Measurements from ENCODE around the gene FADS6. TPM values are rescaled to one million over a fixed set of nuclear protein-coding genes. Genes with fewer than 3 reads are reported as not detected.
A peak's percentile ranks its signal among the peaks of the same experiment; 100 is the strongest.

FADS6 gene
- total RNA-seq, 1 experiment from 2014 or later: not detected

DNA sequence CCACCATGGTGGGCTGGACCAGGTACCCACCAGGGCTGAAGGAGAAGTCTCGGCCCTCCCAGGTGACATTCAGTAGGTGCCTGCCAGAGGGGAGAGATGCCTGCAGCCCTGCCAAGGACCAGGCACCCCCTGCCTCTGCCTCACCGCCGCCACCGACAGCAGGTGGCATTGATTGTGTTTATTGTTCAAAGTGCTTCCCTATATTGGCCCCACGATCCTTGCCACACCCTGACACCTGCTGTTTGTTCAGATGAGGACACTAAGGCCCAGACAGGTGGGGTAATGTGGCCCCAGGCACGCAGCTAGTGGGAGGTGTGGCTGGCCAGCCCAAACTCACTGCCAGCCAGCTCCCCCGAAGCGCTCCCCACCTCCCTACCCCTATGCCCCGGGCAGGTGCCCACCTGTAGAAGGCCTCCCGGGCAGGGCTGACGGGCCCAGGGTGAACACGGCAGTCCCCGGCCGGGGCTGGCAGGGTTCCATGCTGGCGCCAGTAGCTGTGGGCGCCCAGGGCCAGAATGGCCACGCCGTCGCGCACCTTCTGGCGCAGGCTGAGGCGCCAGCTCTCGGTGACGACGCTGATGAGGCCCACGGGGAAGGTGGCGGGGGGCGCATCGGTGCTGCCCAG, 41.7 kb downstream of the FADS6 start:
- Histone ChIP-seq H3K4me1 (ENCODE audit: control insufficient read depth, insufficient read depth, low read length) (no peaks in the 10 kb centered on the region), H3K27ac (ENCODE audit: low read length) (no peak overlapping the region), H3K36me3 (ENCODE audit: control insufficient read depth, insufficient read depth, low read length) (no peaks in the 10 kb centered on the region), H3K27me3 (ENCODE audit: control insufficient read depth, insufficient read depth, low read length) (peaks cover 6% of the 10 kb centered on the region; the same call in 1 of the 2 replicates), H3K9me3 (ENCODE audit: control insufficient read depth, insufficient read depth, low read depth, low read length) (no peaks in the 10 kb centered on the region), H3K4me3 (ENCODE audit: low read depth in 2 of 2, low read length in 2 of 2) (no peak overlapping the region)
- intact Hi-C loops (cut with micrococcal nuclease; ENCODE audit: unreplicated experiment): no loop called here
- ATAC-seq (no peak), DNase-seq (ENCODE audit: low read depth, low spot score) (no peak)
- TF ChIP-seq, protein P1, sequence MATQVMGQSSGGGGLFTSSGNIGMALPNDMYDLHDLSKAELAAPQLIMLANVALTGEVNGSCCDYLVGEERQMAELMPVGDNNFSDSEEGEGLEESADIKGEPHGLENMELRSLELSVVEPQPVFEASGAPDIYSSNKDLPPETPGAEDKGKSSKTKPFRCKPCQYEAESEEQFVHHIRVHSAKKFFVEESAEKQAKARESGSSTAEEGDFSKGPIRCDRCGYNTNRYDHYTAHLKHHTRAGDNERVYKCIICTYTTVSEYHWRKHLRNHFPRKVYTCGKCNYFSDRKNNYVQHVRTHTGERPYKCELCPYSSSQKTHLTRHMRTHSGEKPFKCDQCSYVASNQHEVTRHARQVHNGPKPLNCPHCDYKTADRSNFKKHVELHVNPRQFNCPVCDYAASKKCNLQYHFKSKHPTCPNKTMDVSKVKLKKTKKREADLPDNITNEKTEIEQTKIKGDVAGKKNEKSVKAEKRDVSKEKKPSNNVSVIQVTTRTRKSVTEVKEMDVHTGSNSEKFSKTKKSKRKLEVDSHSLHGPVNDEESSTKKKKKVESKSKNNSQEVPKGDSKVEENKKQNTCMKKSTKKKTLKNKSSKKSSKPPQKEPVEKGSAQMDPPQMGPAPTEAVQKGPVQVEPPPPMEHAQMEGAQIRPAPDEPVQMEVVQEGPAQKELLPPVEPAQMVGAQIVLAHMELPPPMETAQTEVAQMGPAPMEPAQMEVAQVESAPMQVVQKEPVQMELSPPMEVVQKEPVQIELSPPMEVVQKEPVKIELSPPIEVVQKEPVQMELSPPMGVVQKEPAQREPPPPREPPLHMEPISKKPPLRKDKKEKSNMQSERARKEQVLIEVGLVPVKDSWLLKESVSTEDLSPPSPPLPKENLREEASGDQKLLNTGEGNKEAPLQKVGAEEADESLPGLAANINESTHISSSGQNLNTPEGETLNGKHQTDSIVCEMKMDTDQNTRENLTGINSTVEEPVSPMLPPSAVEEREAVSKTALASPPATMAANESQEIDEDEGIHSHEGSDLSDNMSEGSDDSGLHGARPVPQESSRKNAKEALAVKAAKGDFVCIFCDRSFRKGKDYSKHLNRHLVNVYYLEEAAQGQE (IDR thresholded peaks at IDR 0.05; ENCODE audit: insufficient read depth in 1 of 2, low read depth in 2 of 2, low read length in 1 of 2): no peak
- TF ChIP-seq POLR2AphosphoS5 (IDR thresholded peaks at IDR 0.05; ENCODE audit: low read depth, low read length) (no peak), SIN3A (IDR thresholded peaks at IDR 0.05; ENCODE audit: borderline replicate concordance, insufficient read depth, low read depth, low read length) (no peak), TCF7L2 (IDR thresholded peaks at IDR 0.05; ENCODE audit: low read depth, low read length) (no peak)
- TF ChIP-seq, protein P2, sequence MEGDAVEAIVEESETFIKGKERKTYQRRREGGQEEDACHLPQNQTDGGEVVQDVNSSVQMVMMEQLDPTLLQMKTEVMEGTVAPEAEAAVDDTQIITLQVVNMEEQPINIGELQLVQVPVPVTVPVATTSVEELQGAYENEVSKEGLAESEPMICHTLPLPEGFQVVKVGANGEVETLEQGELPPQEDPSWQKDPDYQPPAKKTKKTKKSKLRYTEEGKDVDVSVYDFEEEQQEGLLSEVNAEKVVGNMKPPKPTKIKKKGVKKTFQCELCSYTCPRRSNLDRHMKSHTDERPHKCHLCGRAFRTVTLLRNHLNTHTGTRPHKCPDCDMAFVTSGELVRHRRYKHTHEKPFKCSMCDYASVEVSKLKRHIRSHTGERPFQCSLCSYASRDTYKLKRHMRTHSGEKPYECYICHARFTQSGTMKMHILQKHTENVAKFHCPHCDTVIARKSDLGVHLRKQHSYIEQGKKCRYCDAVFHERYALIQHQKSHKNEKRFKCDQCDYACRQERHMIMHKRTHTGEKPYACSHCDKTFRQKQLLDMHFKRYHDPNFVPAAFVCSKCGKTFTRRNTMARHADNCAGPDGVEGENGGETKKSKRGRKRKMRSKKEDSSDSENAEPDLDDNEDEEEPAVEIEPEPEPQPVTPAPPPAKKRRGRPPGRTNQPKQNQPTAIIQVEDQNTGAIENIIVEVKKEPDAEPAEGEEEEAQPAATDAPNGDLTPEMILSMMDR (IDR thresholded peaks at IDR 0.05): no peak
- CTCF ChIA-PET: interaction anchor here (0.6 to 1.3 kb wide), 2 partner anchors 11 to 112 kb away, joined by 4 read pairs; no protein-coding TSS in a partner anchor
- POLR2A ChIA-PET: no interaction called here
- in situ Hi-C loops (cut with HindIII; ENCODE audit: low pct_unique_long_range_greater_than_20kb, low sequenced_read_pairs): no loop called here
- BruUV-seq (replicated peaks): no TSS peak

DNA sequence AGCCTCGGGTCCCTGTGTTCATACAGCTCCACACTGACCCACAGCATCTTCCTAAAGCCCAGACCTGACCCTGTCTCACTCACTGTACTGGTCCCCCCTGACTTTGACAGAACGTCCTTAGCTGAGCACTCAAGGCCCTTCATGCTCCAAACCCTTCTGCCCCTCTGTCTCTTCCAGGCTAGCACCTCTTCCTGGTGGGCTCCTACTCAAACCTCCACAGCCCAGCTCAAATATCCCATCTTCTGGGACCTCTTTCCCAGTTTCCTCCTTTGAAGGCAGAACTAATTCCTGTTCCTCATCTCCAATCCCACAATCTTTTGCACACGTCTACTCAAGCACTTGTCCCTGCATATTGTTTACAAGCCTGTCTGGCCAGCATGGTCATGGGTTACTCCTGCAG, 42.5 kb downstream of the FADS6 start:
- ChIA-PET CTCF (no interaction called here), POLR2A (interaction anchor here (0.5 kb wide), 1 partner anchor 114 kb away, joined by 8 read pairs; the partner anchor contains the start of gene RAB37)
- 0 out of 2 replicates have a peak, but pooled peaks have one; percentile 15 for ATAC-seq
- no peak for TF ChIP-seq TCF7L2 (IDR thresholded peaks at IDR 0.05; ENCODE audit: low read depth, low read length)
- TF ChIP-seq, protein P2 (IDR thresholded peaks at IDR 0.05): no peak
- TF ChIP-seq POLR2AphosphoS5 (IDR thresholded peaks at IDR 0.05; ENCODE audit: low read depth, low read length): no peak
- no peak for TF ChIP-seq SIN3A (IDR thresholded peaks at IDR 0.05; ENCODE audit: borderline replicate concordance, insufficient read depth, low read depth, low read length)
- TF ChIP-seq, protein P1 (IDR thresholded peaks at IDR 0.05; ENCODE audit: insufficient read depth in 1 of 2, low read depth in 2 of 2, low read length in 1 of 2): no peak
- no peak for DNase-seq (ENCODE audit: low read depth, low spot score)
- Histone ChIP-seq H3K9me3 (ENCODE audit: control insufficient read depth, insufficient read depth, low read depth, low read length) (no peaks in the 10 kb centered on the region), H3K27ac (ENCODE audit: low read length) (no peak overlapping the region), H3K4me1 (ENCODE audit: control insufficient read depth, insufficient read depth, low read length) (no peaks in the 10 kb centered on the region), H3K27me3 (ENCODE audit: control insufficient read depth, insufficient read depth, low read length) (peaks cover 6% of the 10 kb centered on the region; the same call in 1 of the 2 replicates), H3K4me3 (ENCODE audit: low read depth in 2 of 2, low read length in 2 of 2) (no peak overlapping the region), H3K36me3 (ENCODE audit: control insufficient read depth, insufficient read depth, low read length) (no peaks in the 10 kb centered on the region)
- in situ Hi-C loops (cut with HindIII; ENCODE audit: low pct_unique_long_range_greater_than_20kb, low sequenced_read_pairs) (no loop called here), intact Hi-C loops (cut with micrococcal nuclease; ENCODE audit: unreplicated experiment) (no loop called here)
- no TSS peak for BruUV-seq (replicated peaks)

All from Panc1 (cell line).